ENCODE measurements around the gene SYNE1.

DNA sequence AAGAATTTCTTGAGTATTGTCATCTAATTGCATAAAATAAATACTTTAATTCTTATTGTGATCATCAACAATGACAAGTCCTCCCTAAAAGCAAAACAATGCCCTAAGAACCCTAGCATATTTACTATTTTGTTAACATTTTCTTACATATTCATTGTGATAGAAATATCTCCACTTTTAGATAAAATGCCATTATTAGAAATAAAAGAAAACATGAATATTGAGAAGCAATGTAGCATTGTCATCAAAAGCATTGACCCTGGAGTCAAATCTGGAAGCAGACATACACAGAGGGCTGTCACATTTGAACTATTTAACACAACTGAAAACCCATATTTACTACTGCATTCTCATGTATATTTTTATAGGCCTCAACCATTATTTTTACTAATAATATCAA, 257.7 kb downstream of the SYNE1 start:
- TF ChIP-seq EZH2 (IDR thresholded peaks at IDR 0.05; ENCODE audit: borderline replicate concordance, control insufficient read depth, low read depth, low read length): no peak
- TF ChIP-seq, protein P1, sequence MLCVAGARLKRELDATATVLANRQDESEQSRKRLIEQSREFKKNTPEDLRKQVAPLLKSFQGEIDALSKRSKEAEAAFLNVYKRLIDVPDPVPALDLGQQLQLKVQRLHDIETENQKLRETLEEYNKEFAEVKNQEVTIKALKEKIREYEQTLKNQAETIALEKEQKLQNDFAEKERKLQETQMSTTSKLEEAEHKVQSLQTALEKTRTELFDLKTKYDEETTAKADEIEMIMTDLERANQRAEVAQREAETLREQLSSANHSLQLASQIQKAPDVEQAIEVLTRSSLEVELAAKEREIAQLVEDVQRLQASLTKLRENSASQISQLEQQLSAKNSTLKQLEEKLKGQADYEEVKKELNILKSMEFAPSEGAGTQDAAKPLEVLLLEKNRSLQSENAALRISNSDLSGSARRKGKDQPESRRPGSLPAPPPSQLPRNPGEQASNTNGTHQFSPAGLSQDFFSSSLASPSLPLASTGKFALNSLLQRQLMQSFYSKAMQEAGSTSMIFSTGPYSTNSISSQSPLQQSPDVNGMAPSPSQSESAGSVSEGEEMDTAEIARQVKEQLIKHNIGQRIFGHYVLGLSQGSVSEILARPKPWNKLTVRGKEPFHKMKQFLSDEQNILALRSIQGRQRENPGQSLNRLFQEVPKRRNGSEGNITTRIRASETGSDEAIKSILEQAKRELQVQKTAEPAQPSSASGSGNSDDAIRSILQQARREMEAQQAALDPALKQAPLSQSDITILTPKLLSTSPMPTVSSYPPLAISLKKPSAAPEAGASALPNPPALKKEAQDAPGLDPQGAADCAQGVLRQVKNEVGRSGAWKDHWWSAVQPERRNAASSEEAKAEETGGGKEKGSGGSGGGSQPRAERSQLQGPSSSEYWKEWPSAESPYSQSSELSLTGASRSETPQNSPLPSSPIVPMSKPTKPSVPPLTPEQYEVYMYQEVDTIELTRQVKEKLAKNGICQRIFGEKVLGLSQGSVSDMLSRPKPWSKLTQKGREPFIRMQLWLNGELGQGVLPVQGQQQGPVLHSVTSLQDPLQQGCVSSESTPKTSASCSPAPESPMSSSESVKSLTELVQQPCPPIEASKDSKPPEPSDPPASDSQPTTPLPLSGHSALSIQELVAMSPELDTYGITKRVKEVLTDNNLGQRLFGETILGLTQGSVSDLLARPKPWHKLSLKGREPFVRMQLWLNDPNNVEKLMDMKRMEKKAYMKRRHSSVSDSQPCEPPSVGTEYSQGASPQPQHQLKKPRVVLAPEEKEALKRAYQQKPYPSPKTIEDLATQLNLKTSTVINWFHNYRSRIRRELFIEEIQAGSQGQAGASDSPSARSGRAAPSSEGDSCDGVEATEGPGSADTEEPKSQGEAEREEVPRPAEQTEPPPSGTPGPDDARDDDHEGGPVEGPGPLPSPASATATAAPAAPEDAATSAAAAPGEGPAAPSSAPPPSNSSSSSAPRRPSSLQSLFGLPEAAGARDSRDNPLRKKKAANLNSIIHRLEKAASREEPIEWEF (IDR thresholded peaks at IDR 0.05; ENCODE audit: insufficient replicate concordance, low read depth, low read length): no peak
- no peak for TF ChIP-seq ZNF217 (IDR thresholded peaks at IDR 0.05)
- TF ChIP-seq, protein P2, sequence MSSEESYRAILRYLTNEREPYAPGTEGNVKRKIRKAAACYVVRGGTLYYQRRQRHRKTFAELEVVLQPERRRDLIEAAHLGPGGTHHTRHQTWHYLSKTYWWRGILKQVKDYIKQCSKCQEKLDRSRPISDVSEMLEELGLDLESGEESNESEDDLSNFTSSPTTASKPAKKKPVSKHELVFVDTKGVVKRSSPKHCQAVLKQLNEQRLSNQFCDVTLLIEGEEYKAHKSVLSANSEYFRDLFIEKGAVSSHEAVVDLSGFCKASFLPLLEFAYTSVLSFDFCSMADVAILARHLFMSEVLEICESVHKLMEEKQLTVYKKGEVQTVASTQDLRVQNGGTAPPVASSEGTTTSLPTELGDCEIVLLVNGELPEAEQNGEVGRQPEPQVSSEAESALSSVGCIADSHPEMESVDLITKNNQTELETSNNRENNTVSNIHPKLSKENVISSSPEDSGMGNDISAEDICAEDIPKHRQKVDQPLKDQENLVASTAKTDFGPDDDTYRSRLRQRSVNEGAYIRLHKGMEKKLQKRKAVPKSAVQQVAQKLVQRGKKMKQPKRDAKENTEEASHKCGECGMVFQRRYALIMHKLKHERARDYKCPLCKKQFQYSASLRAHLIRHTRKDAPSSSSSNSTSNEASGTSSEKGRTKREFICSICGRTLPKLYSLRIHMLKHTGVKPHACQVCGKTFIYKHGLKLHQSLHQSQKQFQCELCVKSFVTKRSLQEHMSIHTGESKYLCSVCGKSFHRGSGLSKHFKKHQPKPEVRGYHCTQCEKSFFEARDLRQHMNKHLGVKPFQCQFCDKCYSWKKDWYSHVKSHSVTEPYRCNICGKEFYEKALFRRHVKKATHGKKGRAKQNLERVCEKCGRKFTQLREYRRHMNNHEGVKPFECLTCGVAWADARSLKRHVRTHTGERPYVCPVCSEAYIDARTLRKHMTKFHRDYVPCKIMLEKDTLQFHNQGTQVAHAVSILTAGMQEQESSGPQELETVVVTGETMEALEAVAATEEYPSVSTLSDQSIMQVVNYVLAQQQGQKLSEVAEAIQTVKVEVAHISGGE (CRISPR knock-in tag; IDR thresholded peaks at IDR 0.05): no peak
- no peak for TF ChIP-seq TARDBP (IDR thresholded peaks at IDR 0.05; ENCODE audit: borderline replicate concordance)
- TF ChIP-seq, protein P3, sequence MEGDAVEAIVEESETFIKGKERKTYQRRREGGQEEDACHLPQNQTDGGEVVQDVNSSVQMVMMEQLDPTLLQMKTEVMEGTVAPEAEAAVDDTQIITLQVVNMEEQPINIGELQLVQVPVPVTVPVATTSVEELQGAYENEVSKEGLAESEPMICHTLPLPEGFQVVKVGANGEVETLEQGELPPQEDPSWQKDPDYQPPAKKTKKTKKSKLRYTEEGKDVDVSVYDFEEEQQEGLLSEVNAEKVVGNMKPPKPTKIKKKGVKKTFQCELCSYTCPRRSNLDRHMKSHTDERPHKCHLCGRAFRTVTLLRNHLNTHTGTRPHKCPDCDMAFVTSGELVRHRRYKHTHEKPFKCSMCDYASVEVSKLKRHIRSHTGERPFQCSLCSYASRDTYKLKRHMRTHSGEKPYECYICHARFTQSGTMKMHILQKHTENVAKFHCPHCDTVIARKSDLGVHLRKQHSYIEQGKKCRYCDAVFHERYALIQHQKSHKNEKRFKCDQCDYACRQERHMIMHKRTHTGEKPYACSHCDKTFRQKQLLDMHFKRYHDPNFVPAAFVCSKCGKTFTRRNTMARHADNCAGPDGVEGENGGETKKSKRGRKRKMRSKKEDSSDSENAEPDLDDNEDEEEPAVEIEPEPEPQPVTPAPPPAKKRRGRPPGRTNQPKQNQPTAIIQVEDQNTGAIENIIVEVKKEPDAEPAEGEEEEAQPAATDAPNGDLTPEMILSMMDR (IDR thresholded peaks at IDR 0.05 in 2 of 3, conservative IDR thresholded peaks at IDR 0.05 in 1 of 3; ENCODE audit: control insufficient read depth in 2 of 3, extremely low read depth in 1 of 3, insufficient read depth in 1 of 3, low read depth in 3 of 3, low read length in 3 of 3): no peak
- TF ChIP-seq, protein P4, sequence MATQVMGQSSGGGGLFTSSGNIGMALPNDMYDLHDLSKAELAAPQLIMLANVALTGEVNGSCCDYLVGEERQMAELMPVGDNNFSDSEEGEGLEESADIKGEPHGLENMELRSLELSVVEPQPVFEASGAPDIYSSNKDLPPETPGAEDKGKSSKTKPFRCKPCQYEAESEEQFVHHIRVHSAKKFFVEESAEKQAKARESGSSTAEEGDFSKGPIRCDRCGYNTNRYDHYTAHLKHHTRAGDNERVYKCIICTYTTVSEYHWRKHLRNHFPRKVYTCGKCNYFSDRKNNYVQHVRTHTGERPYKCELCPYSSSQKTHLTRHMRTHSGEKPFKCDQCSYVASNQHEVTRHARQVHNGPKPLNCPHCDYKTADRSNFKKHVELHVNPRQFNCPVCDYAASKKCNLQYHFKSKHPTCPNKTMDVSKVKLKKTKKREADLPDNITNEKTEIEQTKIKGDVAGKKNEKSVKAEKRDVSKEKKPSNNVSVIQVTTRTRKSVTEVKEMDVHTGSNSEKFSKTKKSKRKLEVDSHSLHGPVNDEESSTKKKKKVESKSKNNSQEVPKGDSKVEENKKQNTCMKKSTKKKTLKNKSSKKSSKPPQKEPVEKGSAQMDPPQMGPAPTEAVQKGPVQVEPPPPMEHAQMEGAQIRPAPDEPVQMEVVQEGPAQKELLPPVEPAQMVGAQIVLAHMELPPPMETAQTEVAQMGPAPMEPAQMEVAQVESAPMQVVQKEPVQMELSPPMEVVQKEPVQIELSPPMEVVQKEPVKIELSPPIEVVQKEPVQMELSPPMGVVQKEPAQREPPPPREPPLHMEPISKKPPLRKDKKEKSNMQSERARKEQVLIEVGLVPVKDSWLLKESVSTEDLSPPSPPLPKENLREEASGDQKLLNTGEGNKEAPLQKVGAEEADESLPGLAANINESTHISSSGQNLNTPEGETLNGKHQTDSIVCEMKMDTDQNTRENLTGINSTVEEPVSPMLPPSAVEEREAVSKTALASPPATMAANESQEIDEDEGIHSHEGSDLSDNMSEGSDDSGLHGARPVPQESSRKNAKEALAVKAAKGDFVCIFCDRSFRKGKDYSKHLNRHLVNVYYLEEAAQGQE (IDR thresholded peaks at IDR 0.05; ENCODE audit: low read depth, low read length): no peak
- no peak for TF ChIP-seq POLR2A (IDR thresholded peaks at IDR 0.05; ENCODE audit: low read depth, low read length)
